ENCODE results near the gene B3GLCT.

Gene B3GLCT

DNA sequence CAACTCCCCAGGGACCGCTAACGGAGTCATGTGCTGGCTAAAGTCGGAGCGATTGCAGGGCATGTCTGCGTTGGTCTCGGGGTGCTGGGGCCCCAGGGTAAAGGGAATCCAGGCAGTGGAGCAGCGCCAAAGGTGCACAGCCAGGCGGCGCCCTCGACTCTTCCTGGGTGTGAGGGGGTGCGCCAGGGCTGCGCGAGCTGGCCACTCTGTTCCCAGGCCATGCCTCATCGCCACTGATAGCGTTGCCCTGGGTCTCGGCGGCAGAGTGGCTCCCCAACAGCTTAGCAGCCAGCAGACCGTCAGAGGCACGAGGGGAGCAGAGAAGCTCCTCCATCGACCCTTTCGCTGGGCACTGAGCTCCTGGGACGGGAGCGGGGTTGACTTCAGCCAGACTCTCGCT lies 152.7 kb downstream of the B3GLCT start:
- Histone ChIP-seq H3K4me3 (ENCODE audit: low read depth in 1 of 5, low read length in 5 of 5) (no peak overlapping the region), H3K4me1 (ENCODE audit: control insufficient read depth in 5 of 5, insufficient read depth in 5 of 5, low read length in 5 of 5) (peaks cover 0 to 2% (median 0%) of the 10 kb centered on the region in 5 donors), H3K9ac (ENCODE audit: low read length in 5 of 5) (no peak overlapping the region), H3K27me3 (ENCODE audit: control insufficient read depth in 5 of 5, insufficient read depth in 4 of 5, low read length in 5 of 5) (peaks cover 0 to 7% (median 6%) of the 10 kb centered on the region in 5 donors), H3K36me3 (ENCODE audit: control insufficient read depth in 5 of 5, insufficient read depth in 5 of 5, low read length in 5 of 5) (no peaks in the 10 kb centered on the region), H3K27ac (ENCODE audit: low read depth, low read length) (no peak overlapping the region), H3K9me3 (ENCODE audit: control insufficient read depth in 5 of 5, low read length in 5 of 5) (peaks cover 0 to 11% (median 6%) of the 10 kb centered on the region in 5 donors)

- H3K4me1 ChIP-seq (ENCODE audit: control insufficient read depth in 5 of 5, insufficient read depth in 5 of 5, low read length in 5 of 5) = peaks cover 0 to 2% (median 0%) of the 10 kb centered on the region in 5 donors
- no peak overlapping the region for H3K27ac ChIP-seq (ENCODE audit: low read depth, low read length)
- no peaks in the 10 kb centered on the region for H3K36me3 ChIP-seq (ENCODE audit: control insufficient read depth in 5 of 5, insufficient read depth in 5 of 5, low read length in 5 of 5)
- H3K27me3 ChIP-seq (ENCODE audit: control insufficient read depth in 5 of 5, insufficient read depth in 4 of 5, low read length in 5 of 5) = peaks cover 0 to 7% (median 6%) of the 10 kb centered on the region in 5 donors
- H3K4me3 ChIP-seq (ENCODE audit: low read depth in 1 of 5, low read length in 5 of 5) = no peak overlapping the region
- peaks cover 0 to 11% (median 6%) of the 10 kb centered on the region in 5 donors for H3K9me3 ChIP-seq (ENCODE audit: control insufficient read depth in 5 of 5, low read length in 5 of 5)
- H3K9ac ChIP-seq (ENCODE audit: low read length in 5 of 5) = no peak overlapping the region
Observed at GRCh38 chr13:31355001-31355400, 155.2 kb downstream of the B3GLCT start.

- Histone ChIP-seq H3K4me3 (ENCODE audit: low read depth in 1 of 5, low read length in 5 of 5) (no peak overlapping the region), H3K4me1 (ENCODE audit: control insufficient read depth in 5 of 5, insufficient read depth in 5 of 5, low read length in 5 of 5) (peaks cover 0 to 2% (median 0%) of the 10 kb centered on the region in 5 donors), H3K27ac (ENCODE audit: low read depth, low read length) (no peak overlapping the region), H3K9ac (ENCODE audit: low read length in 5 of 5) (no peak overlapping the region), H3K27me3 (ENCODE audit: control insufficient read depth in 5 of 5, insufficient read depth in 4 of 5, low read length in 5 of 5) (peaks cover 0 to 7% (median 5%) of the 10 kb centered on the region in 5 donors), H3K9me3 (ENCODE audit: control insufficient read depth in 5 of 5, low read length in 5 of 5) (peaks cover 0 to 11% (median 6%) of the 10 kb centered on the region in 5 donors), H3K36me3 (ENCODE audit: control insufficient read depth in 5 of 5, insufficient read depth in 5 of 5, low read length in 5 of 5) (no peaks in the 10 kb centered on the region)
Observed at GRCh38 chr13:31356991-31357390, 157.2 kb downstream of the B3GLCT start.

DNA sequence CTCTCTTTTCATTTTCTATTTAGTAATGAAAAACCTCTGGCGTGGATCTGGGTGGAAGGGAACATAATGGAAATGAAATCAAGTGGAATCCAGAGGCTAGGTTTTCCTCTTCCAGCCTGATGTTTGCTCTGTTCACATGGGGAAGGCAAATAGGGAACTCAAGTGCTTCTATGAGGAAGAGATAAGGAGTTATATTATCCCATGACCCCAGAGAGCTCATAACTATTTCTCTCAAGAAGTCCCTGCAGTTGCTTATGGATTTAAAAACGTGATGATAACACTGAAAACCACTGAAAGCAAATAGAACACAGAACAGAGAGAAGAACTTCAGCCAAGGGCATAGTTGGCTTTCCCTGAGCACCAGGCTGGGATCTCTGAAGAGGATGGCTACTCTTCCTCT lies 157.8 kb downstream of the B3GLCT start:
- Histone ChIP-seq H3K9ac (ENCODE audit: low read length in 5 of 5) (no peak overlapping the region), H3K36me3 (ENCODE audit: control insufficient read depth in 5 of 5, insufficient read depth in 5 of 5, low read length in 5 of 5) (no peaks in the 10 kb centered on the region), H3K4me3 (ENCODE audit: low read depth in 1 of 5, low read length in 5 of 5) (no peak overlapping the region), H3K4me1 (ENCODE audit: control insufficient read depth in 5 of 5, insufficient read depth in 5 of 5, low read length in 5 of 5) (peaks cover 0 to under 1% (median 0%) of the 10 kb centered on the region in 5 donors), H3K27ac (ENCODE audit: low read depth, low read length) (no peak overlapping the region), H3K9me3 (ENCODE audit: control insufficient read depth in 5 of 5, low read length in 5 of 5) (peaks cover 0 to 11% (median 6%) of the 10 kb centered on the region in 5 donors), H3K27me3 (ENCODE audit: control insufficient read depth in 5 of 5, insufficient read depth in 4 of 5, low read length in 5 of 5) (peaks cover 0 to 6% (median 2%) of the 10 kb centered on the region in 5 donors)

- H3K36me3 ChIP-seq (ENCODE audit: control insufficient read depth in 5 of 5, insufficient read depth in 5 of 5, low read length in 5 of 5) = no peaks in the 10 kb centered on the region
- H3K27me3 ChIP-seq (ENCODE audit: control insufficient read depth in 5 of 5, insufficient read depth in 4 of 5, low read length in 5 of 5) = no peaks in the 10 kb centered on the region
- peaks cover 0 to 23% (median 21%) of the 10 kb centered on the region in 5 donors for H3K9me3 ChIP-seq (ENCODE audit: control insufficient read depth in 5 of 5, low read length in 5 of 5)
- no peaks in the 10 kb centered on the region for H3K4me1 ChIP-seq (ENCODE audit: control insufficient read depth in 5 of 5, insufficient read depth in 5 of 5, low read length in 5 of 5)
- H3K9ac ChIP-seq (ENCODE audit: low read length in 5 of 5) = no peak overlapping the region
- H3K27ac ChIP-seq (ENCODE audit: low read depth, low read length) = no peak overlapping the region
- no peak overlapping the region for H3K4me3 ChIP-seq (ENCODE audit: low read depth in 1 of 5, low read length in 5 of 5)
Observed at GRCh38 chr13:31361673-31362072, 161.9 kb downstream of the B3GLCT start.

DNA sequence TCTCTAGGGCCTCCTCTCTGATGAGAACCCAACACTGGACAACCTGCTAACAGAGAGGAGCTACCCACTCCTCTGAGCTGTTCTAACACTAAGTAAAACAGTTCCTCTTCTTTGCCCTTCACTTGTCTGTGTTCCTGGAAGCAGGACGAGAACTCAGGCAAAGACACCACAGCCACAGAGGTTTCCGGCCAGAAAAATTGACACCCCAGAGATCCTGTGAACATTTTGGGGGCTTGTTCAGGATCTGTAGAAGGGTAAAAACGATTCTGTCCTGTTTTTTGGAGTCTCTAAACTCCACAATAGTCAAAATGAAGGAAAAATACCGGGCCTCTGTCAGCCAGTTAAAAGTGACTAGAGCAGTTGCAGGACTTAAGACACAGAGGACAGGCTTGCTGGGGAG lies 165.9 kb downstream of the B3GLCT start:
- H3K4me3 ChIP-seq (ENCODE audit: low read depth in 1 of 5, low read length in 5 of 5) = peak overlapping the region in 2 of 5 donors; percentile 17 to 31
- no peaks in the 10 kb centered on the region for H3K36me3 ChIP-seq (ENCODE audit: control insufficient read depth in 5 of 5, insufficient read depth in 5 of 5, low read length in 5 of 5)
- no peaks in the 10 kb centered on the region for H3K27me3 ChIP-seq (ENCODE audit: control insufficient read depth in 5 of 5, insufficient read depth in 4 of 5, low read length in 5 of 5)
- H3K9ac ChIP-seq (ENCODE audit: low read length in 5 of 5) = no peak overlapping the region
- H3K9me3 ChIP-seq (ENCODE audit: control insufficient read depth in 5 of 5, low read length in 5 of 5) = peaks cover 0 to 33% (median 22%) of the 10 kb centered on the region in 5 donors
- no peak overlapping the region for H3K27ac ChIP-seq (ENCODE audit: low read depth, low read length)
- no peaks in the 10 kb centered on the region for H3K4me1 ChIP-seq (ENCODE audit: control insufficient read depth in 5 of 5, insufficient read depth in 5 of 5, low read length in 5 of 5)

- Histone ChIP-seq H3K36me3 (ENCODE audit: control insufficient read depth in 5 of 5, insufficient read depth in 5 of 5, low read length in 5 of 5) (no peaks in the 10 kb centered on the region), H3K4me3 (ENCODE audit: low read depth in 1 of 5, low read length in 5 of 5) (no peak overlapping the region), H3K27me3 (ENCODE audit: control insufficient read depth in 5 of 5, insufficient read depth in 4 of 5, low read length in 5 of 5) (no peaks in the 10 kb centered on the region), H3K27ac (ENCODE audit: low read depth, low read length) (no peak overlapping the region), H3K9ac (ENCODE audit: low read length in 5 of 5) (no peak overlapping the region), H3K9me3 (ENCODE audit: control insufficient read depth in 5 of 5, low read length in 5 of 5) (peaks cover 0 to 33% (median 22%) of the 10 kb centered on the region in 5 donors), H3K4me1 (ENCODE audit: control insufficient read depth in 5 of 5, insufficient read depth in 5 of 5, low read length in 5 of 5) (no peaks in the 10 kb centered on the region)
Observed at GRCh38 chr13:31367410-31367809, 167.6 kb downstream of the B3GLCT start.

- H3K36me3 ChIP-seq (ENCODE audit: control insufficient read depth in 5 of 5, insufficient read depth in 5 of 5, low read length in 5 of 5) = no peaks in the 10 kb centered on the region
- peaks cover 0 to 2% (median 0%) of the 10 kb centered on the region in 5 donors for H3K27me3 ChIP-seq (ENCODE audit: control insufficient read depth in 5 of 5, insufficient read depth in 4 of 5, low read length in 5 of 5)
- no peak overlapping the region for H3K27ac ChIP-seq (ENCODE audit: low read depth, low read length)
- no peak overlapping the region for H3K9ac ChIP-seq (ENCODE audit: low read length in 5 of 5)
- H3K9me3 ChIP-seq (ENCODE audit: control insufficient read depth in 5 of 5, low read length in 5 of 5) = peaks cover 0 to 33% (median 22%) of the 10 kb centered on the region in 5 donors
- no peaks in the 10 kb centered on the region for H3K4me1 ChIP-seq (ENCODE audit: control insufficient read depth in 5 of 5, insufficient read depth in 5 of 5, low read length in 5 of 5)
- no peak overlapping the region for H3K4me3 ChIP-seq (ENCODE audit: low read depth in 1 of 5, low read length in 5 of 5)
Observed at GRCh38 chr13:31369213-31369612, 169.4 kb downstream of the B3GLCT start.

GRCh38 chr13:31372454-31372853 lies 172.7 kb downstream of the B3GLCT start:
- Histone ChIP-seq H3K4me1 (ENCODE audit: control insufficient read depth in 5 of 5, insufficient read depth in 5 of 5, low read length in 5 of 5) (no peaks in the 10 kb centered on the region), H3K27me3 (ENCODE audit: control insufficient read depth in 5 of 5, insufficient read depth in 4 of 5, low read length in 5 of 5) (peaks cover 0 to 3% (median 0%) of the 10 kb centered on the region in 5 donors), H3K4me3 (ENCODE audit: low read depth in 1 of 5, low read length in 5 of 5) (no peak overlapping the region), H3K36me3 (ENCODE audit: control insufficient read depth in 5 of 5, insufficient read depth in 5 of 5, low read length in 5 of 5) (no peaks in the 10 kb centered on the region), H3K9ac (ENCODE audit: low read length in 5 of 5) (no peak overlapping the region), H3K9me3 (ENCODE audit: control insufficient read depth in 5 of 5, low read length in 5 of 5) (peaks cover 0 to 5% (median 0%) of the 10 kb centered on the region in 5 donors), H3K27ac (ENCODE audit: low read depth, low read length) (no peak overlapping the region)

- no peaks in the 10 kb centered on the region for H3K9me3 ChIP-seq (ENCODE audit: control insufficient read depth in 5 of 5, low read length in 5 of 5)
- no peak overlapping the region for H3K27ac ChIP-seq (ENCODE audit: low read depth, low read length)
- H3K36me3 ChIP-seq (ENCODE audit: control insufficient read depth in 5 of 5, insufficient read depth in 5 of 5, low read length in 5 of 5) = no peaks in the 10 kb centered on the region
- H3K4me1 ChIP-seq (ENCODE audit: control insufficient read depth in 5 of 5, insufficient read depth in 5 of 5, low read length in 5 of 5) = no peaks in the 10 kb centered on the region
- H3K4me3 ChIP-seq (ENCODE audit: low read depth in 1 of 5, low read length in 5 of 5) = no peak overlapping the region
- H3K9ac ChIP-seq (ENCODE audit: low read length in 5 of 5) = no peak overlapping the region
- H3K27me3 ChIP-seq (ENCODE audit: control insufficient read depth in 5 of 5, insufficient read depth in 4 of 5, low read length in 5 of 5) = peaks cover 0 to 3% (median 0%) of the 10 kb centered on the region in 5 donors
Observed at GRCh38 chr13:31374682-31375081, 174.9 kb downstream of the B3GLCT start.

Data from subcutaneous abdominal adipose tissue (tissue), 5 donors.